Activated naive CD8-positive, alpha-beta T cell treated with anti-CD3 and anti-CD28 coated beads, Interleukin-2, amount 50 U/mL, for 16 hours (primary cell): Measurements from ENCODE around the gene CNGB1.
"Not testable (repeated sequence)": the region's sequence is repeated elsewhere in the genome, so short reads cannot be mapped to it uniquely, and the experiment has no call there.

ENCODE experiments used
- DNase-seq: peaks from one replicate; pipeline ENCODE4 v3.0.0-alpha.2; 2020; ENCODE audit warnings: low read depth, low spot score

Gene CNGB1

GRCh38 chr16:57997176-57997527 is 26.2 kb upstream of the CNGB1 start:
- DNase-seq, result no peak

- DNase-seq, result no peak
Measured at GRCh38 chr16:57996406-57997175, 25.7 kb upstream of the CNGB1 start.

- no peak for DNase-seq
Measured at GRCh38 chr16:57995721-57996405, 24.9 kb upstream of the CNGB1 start.

GRCh38 chr16:57994778-57995177 is 23.9 kb upstream of the CNGB1 start:
- DNase-seq, result no peak

GRCh38 chr16:57994361-57994760 is 23.4 kb upstream of the CNGB1 start:
- DNase-seq, result no peak

GRCh38 chr16:57993897-57994296 is 23.0 kb upstream of the CNGB1 start:
- DNase-seq, result no peak

GRCh38 chr16:57993438-57993837 is 22.5 kb upstream of the CNGB1 start:
- no peak for DNase-seq

- no peak for DNase-seq
Measured at GRCh38 chr16:57992084-57992483, 21.2 kb upstream of the CNGB1 start.

GRCh38 chr16:57991551-57992059 is 20.7 kb upstream of the CNGB1 start:
- DNase-seq, result no peak

GRCh38 chr16:57988929-57989328 is 18.0 kb upstream of the CNGB1 start:
- DNase-seq, result no peak

GRCh38 chr16:57987441-57988177 is 16.7 kb upstream of the CNGB1 start:
- DNase-seq, result no peak

- DNase-seq, result no peak
Measured at GRCh38 chr16:57986196-57986595, 15.3 kb upstream of the CNGB1 start.

GRCh38 chr16:57985204-57986181 is 14.6 kb upstream of the CNGB1 start:
- DNase-seq, result no peak

GRCh38 chr16:57984443-57985203 is 13.7 kb upstream of the CNGB1 start:
- peak; percentile 87 for DNase-seq

GRCh38 chr16:57982385-57982784 is 11.5 kb upstream of the CNGB1 start:
- no peak for DNase-seq

- no peak for DNase-seq
Measured at GRCh38 chr16:57981636-57982035, 10.7 kb upstream of the CNGB1 start.

- no peak for DNase-seq
Measured at GRCh38 chr16:57979006-57979585, 8.2 kb upstream of the CNGB1 start.

GRCh38 chr16:57978070-57978465 is 7.1 kb upstream of the CNGB1 start:
- DNase-seq, result not testable (repeated sequence)

- no peak for DNase-seq
Measured at GRCh38 chr16:57977418-57978069, 6.6 kb upstream of the CNGB1 start.
